ENCODE measurements around the gene LINGO4. TPM values are rescaled to one million over a fixed set of nuclear protein-coding genes. Genes with fewer than 3 reads are reported as not detected.

Gene LINGO4
- total RNA-seq, 1 experiment from 2014 or later: not detected

DNA sequence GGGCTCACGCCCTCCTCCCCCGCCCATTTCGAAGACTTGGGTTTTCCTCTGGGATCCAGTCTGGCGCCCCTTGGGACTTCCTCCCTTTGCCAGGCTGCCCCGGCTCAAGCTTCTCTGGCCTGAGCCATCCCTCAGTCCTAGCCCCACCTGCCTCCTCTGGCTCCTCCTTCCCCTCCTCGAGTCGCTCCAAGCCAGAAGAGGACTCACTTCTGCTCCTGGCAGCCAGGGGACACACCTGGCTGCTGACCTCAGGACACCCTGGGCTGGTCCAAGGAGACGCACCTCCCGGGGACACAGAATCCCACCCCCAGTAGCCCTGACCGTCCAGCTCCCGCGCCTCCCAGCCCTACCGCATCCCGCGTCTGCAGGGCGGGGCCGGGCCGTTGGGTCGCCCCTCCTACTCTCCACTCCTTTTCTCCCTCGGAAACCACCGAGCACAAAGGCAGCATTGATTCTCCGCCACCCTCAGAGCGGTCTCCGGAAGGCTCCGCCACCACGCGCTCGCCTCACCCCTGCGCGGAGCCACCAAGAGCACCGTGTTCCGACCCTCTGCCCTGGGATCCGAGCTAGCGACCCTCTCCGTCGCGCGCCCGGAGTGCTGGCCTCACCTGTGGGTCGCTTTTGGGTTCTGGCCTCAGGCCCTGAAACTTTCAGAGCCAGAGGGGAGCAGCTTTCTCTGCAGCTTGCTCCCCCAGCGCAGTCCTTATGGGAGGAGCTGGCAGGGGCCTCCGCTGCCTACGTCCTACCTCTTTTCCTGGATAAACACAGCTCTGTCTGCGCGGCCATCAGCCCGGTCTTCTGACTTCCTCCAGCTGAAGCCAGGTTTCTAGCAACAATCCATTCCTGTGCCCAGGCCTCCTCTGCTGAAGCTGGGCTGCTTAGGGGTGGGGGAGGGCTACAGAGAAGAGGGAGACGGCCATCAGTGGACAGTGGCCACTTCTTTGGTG, 34.5 kb upstream of the LINGO4 start, which contains the start of gene C2CD4D:
TSS of gene C2CD4D (minus strand) at position 364 of the 947 bp plus-strand sequence. CDS start 831 bp downstream, outside the sequence.
- Histone ChIP-seq H3K27me3 (replicated peaks) (no peaks in the 10 kb centered on the region), H3K36me3 (no peaks in the 10 kb centered on the region), H3K4me1 (replicated peaks) (peaks cover 27% of the 10 kb centered on the region), H3K27ac (peak within 1 kb of the TSS; percentile 57), H3K4me3 (peak within 1 kb of the TSS; percentile 37), H3K9me3 (replicated peaks) (no peaks in the 10 kb centered on the region)
- peak; percentile 51 to 67 for DNase-seq (ENCODE audit: low read depth in 1 of 2, low spot score in 2 of 2)

DNA sequence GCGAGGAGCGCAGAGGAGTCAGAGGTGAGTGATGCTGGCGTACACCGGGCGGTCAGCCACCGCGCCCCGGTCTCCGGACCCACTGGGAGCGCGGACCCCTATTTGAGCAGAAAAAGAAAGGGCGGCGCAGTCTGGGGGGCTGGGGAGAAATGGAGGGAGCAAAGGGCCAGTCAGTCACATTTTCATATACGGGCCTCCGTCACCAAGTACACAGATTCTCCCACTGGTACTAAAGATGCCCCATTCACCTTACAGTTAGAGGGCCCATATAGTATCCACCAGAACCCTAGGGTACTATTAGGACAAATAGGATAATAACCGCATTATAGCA, 33.8 kb upstream of the LINGO4 start:
- H3K9me3 ChIP-seq (replicated peaks): no peaks in the 10 kb centered on the region
- H3K36me3 ChIP-seq: no peaks in the 10 kb centered on the region
- DNase-seq (ENCODE audit: low read depth in 1 of 2, low spot score in 2 of 2): no peak
- H3K27me3 ChIP-seq (replicated peaks): no peaks in the 10 kb centered on the region
- no peak overlapping the region for H3K27ac ChIP-seq
- peaks cover 27% of the 10 kb centered on the region for H3K4me1 ChIP-seq (replicated peaks)
- H3K4me3 ChIP-seq: no peak overlapping the region

DNA sequence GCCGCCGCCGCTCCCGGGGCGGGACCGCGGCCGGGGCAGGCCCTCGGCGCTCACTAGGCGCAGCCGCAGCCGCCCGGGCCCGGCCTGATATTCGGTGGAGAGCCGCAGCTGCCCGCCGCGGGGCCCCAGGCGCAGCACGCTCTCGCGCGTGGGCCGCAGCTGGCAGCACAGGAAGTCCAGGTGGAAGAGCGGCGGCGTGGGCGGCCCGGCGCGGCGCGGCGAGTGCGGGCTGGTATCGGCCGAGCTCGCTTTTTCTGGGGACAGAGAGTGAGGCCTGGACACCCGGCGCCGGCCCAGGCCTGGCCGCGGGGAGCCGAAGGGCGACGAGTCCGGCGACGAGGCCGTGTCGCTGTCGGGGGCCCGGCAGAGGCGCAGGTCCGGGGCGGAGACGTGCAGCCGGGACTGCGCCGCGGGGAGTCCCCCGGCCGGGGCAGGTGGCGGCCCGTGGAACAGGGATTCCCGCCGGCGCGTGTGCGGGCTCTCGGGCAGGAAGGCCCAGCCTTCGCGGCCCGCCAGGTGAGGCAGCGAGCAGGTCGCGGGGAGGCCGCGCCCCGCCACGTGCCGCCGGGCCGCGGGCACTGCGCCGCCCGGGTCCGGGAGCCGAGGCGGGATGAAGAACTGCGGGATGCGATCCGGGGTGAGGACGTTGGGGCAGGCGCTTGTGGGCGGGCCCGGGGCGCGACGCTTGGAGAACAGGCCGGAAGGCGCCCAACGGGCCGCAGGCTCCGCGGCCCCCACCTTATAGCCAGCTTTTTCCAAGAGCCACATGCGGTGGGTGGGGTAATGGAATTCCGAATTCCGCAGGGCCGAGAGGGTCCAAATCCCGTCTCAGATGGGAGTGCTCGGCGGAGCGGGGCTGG, 33.2 kb upstream of the LINGO4 start:
- Histone ChIP-seq H3K27ac (no peak overlapping the region), H3K9me3 (replicated peaks) (no peaks in the 10 kb centered on the region), H3K4me1 (replicated peaks) (peaks cover 27% of the 10 kb centered on the region), H3K4me3 (no peak overlapping the region), H3K36me3 (no peaks in the 10 kb centered on the region), H3K27me3 (replicated peaks) (no peaks in the 10 kb centered on the region)
- no peak for DNase-seq (ENCODE audit: low read depth in 1 of 2, low spot score in 2 of 2)

DNA sequence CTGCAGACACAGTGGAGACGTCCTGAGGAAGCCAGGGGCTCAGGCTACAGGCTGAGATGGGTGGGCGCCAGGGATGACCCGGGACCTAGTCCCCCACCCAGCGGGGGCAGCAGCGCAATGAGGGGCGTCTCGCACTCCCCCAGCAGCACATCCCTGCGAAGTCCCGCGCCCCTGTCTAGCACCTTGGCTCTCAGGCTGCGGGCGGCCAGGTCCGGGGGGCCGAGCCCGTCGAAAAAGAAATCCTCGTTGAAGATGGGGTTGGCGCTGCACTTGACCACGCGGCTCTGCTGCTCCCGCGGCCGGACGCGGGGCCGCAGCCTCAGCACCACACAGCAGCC, 32.6 kb upstream of the LINGO4 start:
- Histone ChIP-seq H3K4me1 (replicated peaks) (peaks cover 27% of the 10 kb centered on the region), H3K36me3 (no peaks in the 10 kb centered on the region), H3K27me3 (replicated peaks) (no peaks in the 10 kb centered on the region), H3K9me3 (replicated peaks) (no peaks in the 10 kb centered on the region), H3K27ac (no peak overlapping the region), H3K4me3 (no peak overlapping the region)
- no peak for DNase-seq (ENCODE audit: low read depth in 1 of 2, low spot score in 2 of 2)

DNA sequence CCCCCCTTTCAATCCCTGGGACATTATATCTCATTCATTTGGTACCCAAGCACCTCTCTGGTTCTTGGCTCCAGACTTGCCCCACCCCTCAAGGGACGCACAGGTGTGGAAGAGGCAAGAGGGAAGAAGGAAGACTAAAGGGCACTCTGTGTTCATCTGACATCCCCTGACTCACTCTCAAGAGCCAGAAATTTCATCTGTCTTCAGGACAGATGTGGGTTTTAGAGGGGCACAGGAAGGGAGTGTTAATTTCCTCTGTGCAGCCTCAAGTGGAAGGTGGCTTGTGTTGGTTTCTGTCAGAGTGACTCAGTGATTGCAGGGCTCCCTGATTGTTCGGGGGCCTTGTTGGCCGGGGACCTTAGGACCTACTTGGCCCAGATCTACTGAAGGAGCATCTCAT, 32.0 kb upstream of the LINGO4 start:
- no peaks in the 10 kb centered on the region for H3K36me3 ChIP-seq
- peaks cover 27% of the 10 kb centered on the region for H3K4me1 ChIP-seq (replicated peaks)
- H3K9me3 ChIP-seq (replicated peaks): no peaks in the 10 kb centered on the region
- H3K4me3 ChIP-seq: no peak overlapping the region
- no peak overlapping the region for H3K27ac ChIP-seq
- no peak for DNase-seq (ENCODE audit: low read depth in 1 of 2, low spot score in 2 of 2)
- H3K27me3 ChIP-seq (replicated peaks): no peaks in the 10 kb centered on the region

DNA sequence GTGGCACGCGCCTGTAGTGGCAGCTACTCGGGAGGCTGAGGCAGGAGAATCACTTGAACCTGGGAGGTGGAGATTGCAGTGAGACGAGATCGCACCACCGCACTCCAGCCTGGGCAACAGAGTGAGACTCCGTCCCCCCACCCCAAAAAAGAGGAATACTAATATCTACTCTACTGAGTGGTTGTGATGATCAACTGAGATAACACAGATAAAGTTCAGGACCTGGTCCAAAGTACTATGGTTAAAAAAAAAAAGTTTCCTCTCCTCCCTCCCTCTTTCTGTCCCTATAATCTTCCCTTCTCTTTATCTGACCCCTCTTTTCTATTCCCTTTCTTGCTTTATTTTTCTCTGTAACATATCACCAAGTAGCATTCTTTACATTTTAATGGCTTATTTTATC, 30.4 kb upstream of the LINGO4 start:
- no peaks in the 10 kb centered on the region for H3K27me3 ChIP-seq (replicated peaks)
- H3K9me3 ChIP-seq (replicated peaks): no peaks in the 10 kb centered on the region
- H3K27ac ChIP-seq: no peak overlapping the region
- H3K4me3 ChIP-seq: no peak overlapping the region
- no peaks in the 10 kb centered on the region for H3K36me3 ChIP-seq
- no peak for DNase-seq (ENCODE audit: low read depth in 1 of 2, low spot score in 2 of 2)
- H3K4me1 ChIP-seq (replicated peaks): peaks cover 14% of the 10 kb centered on the region

DNA sequence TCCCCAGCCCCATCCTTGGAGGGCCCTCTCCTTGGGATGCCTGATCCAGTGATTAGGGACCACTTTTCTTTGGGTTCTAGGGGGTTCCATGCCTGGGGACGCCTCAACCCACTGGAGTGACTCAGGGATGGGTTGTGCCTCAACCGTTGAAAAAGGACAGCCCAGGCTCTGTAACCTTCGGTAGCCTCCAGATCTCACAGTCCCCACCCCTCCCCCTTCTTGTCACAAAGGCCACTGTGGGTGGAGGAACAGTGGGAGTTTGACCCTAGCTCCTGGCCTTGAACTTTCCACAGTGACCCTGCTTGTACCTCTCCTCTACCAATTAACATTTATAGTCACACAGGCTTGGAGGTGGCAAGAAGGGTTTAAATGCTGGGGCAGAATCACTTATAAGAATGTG, 29.0 kb upstream of the LINGO4 start:
- Histone ChIP-seq H3K9me3 (replicated peaks) (no peaks in the 10 kb centered on the region), H3K4me1 (replicated peaks) (peaks cover under 1% of the 10 kb centered on the region), H3K36me3 (no peaks in the 10 kb centered on the region), H3K27ac (no peak overlapping the region), H3K4me3 (no peak overlapping the region), H3K27me3 (replicated peaks) (no peaks in the 10 kb centered on the region)
- DNase-seq (ENCODE audit: low read depth in 1 of 2, low spot score in 2 of 2): no peak

DNA sequence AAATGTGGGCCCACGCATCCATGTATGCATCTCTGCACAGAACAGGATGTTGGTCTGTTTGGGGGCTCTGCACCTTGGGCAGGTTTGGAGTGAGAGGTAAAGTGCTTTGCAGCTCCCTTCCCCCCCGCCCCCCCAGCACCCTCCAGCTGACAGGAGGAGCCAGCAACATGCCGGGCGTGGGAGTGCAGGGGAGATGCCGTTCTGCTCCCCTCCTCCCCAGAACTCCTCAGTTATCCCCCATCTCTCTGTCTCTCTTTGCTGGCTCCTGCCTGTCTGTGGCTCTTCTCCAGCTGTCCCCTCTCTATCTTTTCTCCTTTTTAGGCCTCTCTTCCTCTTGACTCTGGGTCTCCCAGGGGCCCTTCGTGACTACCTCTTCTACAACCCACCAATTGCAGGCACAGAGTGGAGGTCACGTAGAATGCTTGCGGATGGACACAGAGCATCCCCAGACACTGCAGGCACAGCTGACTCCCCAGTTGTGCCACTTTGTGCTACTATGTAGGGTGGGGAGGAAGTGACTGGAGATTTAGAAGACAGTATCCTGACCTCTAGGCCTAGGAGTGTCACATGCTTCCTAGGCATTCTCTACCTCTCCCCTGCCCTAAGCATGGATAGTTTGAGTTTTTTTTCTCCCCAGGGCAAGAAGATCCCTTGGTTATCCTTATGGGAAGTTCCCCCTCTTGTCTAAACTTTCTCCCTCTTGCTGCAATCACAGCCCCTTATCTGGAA, 28.1 kb upstream of the LINGO4 start:
- Histone ChIP-seq H3K27me3 (replicated peaks) (no peaks in the 10 kb centered on the region), H3K36me3 (no peaks in the 10 kb centered on the region), H3K4me3 (no peak overlapping the region), H3K27ac (no peak overlapping the region), H3K9me3 (replicated peaks) (no peaks in the 10 kb centered on the region), H3K4me1 (replicated peaks) (no peaks in the 10 kb centered on the region)
- no peak for DNase-seq (ENCODE audit: low read depth in 1 of 2, low spot score in 2 of 2)

DNA sequence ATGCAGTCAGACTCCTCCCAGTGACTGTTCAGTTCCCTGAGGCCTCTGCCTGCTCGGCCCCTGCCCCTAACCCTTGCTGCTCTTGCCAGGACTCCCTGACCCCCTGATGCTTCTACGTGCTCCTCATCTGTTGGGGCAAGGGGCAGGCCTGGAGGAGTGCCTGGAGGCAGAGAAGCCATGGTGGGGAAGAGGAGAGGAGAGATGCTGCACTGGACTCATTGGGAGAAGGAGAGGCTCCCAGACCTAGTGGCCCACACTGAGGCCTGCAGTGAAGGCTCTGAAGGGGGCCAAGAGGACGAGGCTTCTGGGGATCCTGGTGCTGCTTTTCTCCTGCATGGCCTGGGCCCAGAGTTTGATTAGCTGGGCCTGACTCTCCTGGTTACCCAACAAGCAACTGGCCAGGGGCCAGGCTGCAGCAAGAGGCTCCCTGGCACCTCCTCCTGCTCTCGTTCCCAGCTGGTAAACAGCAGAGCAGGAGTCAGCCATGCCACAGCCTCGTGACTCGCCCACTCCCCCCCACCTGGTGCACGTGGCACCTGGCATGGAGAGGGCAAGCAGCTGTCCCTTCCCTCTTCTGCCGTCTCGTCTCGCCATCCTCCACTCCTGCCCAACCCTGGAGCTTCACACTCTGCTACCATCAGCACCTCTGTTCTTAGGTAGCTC, 27.2 kb upstream of the LINGO4 start:
- no peaks in the 10 kb centered on the region for H3K27me3 ChIP-seq (replicated peaks)
- H3K27ac ChIP-seq: no peak overlapping the region
- H3K36me3 ChIP-seq: no peaks in the 10 kb centered on the region
- no peaks in the 10 kb centered on the region for H3K9me3 ChIP-seq (replicated peaks)
- no peaks in the 10 kb centered on the region for H3K4me1 ChIP-seq (replicated peaks)
- no peak overlapping the region for H3K4me3 ChIP-seq
- no peak for DNase-seq (ENCODE audit: low read depth in 1 of 2, low spot score in 2 of 2)

DNA sequence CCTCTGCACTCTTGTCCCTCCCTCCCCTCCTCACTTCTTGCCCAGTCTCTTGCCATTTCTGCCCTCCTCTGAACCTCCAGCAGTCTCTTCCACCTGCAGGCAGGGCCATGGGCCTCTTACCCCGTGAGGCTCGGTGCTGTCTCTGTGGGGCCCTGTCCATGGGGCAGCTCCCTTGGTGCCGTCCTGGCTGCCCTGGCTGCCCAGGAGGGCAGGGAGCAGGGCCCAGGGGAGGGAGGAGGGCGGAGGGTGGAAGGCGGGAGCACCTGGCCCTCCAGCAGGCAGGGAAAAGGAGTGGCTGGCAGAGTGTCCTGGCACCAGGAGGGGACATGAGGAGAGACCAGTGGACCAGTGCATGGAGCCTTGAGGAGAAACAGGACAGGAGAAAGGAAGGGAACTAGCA, 26.4 kb upstream of the LINGO4 start, which contains the start of gene RORC:
TSS of gene RORC (minus strand) at position 198 of the 400 bp plus-strand sequence. CDS start at position 160, 38 bp downstream.
- Histone ChIP-seq H3K4me3 (no peak within 1 kb of the TSS), H3K27ac (no peak within 1 kb of the TSS), H3K9me3 (replicated peaks) (no peaks in the 10 kb centered on the region), H3K27me3 (replicated peaks) (no peaks in the 10 kb centered on the region), H3K36me3 (no peaks in the 10 kb centered on the region), H3K4me1 (replicated peaks) (no peaks in the 10 kb centered on the region)
- DNase-seq (ENCODE audit: low read depth in 1 of 2, low spot score in 2 of 2): no peak

DNA sequence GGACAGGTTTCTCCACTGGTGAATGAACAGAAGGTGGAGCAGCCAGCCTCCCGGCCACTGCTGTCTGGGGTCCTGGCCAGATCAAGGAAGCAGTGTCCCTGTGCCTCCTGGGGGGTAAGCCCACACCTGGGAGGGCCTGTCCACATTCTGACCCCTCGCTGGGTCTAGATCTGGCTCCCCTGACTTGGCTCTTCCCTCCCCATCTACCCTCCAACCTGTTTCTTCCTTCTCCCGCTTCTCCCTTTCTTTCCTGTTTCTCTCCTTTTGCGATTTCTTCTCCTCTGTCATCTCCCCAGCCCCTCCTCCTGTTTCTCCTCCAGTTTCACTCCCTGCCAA, 26.0 kb upstream of the LINGO4 start:
- DNase-seq (ENCODE audit: low read depth in 1 of 2, low spot score in 2 of 2): no peak
- H3K4me3 ChIP-seq: no peak overlapping the region
- no peaks in the 10 kb centered on the region for H3K9me3 ChIP-seq (replicated peaks)
- H3K27ac ChIP-seq: no peak overlapping the region
- no peaks in the 10 kb centered on the region for H3K27me3 ChIP-seq (replicated peaks)
- H3K4me1 ChIP-seq (replicated peaks): no peaks in the 10 kb centered on the region
- H3K36me3 ChIP-seq: no peaks in the 10 kb centered on the region

DNA sequence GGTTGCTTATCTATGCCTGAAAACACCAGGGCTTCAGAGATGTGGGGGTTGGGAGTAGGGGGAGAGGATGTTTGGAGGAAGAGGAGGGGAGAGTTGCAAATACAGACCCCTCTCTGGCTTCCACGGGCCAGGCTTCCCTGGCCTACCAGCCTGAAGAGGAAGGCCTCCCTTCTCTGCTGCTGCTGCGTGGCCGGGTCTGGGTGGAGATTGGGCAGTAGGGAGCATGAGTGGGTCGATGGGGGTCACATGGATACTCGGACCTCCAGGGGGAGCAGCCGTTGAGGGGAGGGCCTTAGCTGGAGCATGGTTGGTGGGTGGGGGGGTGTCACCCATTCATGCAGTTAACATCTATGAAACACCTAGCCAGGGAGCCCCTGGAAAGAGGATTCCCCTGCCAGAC, 24.8 kb upstream of the LINGO4 start:
- Histone ChIP-seq H3K27me3 (replicated peaks) (no peaks in the 10 kb centered on the region), H3K4me3 (no peak overlapping the region), H3K36me3 (no peaks in the 10 kb centered on the region), H3K4me1 (replicated peaks) (no peaks in the 10 kb centered on the region), H3K27ac (no peak overlapping the region), H3K9me3 (replicated peaks) (no peaks in the 10 kb centered on the region)
- DNase-seq (ENCODE audit: low read depth in 1 of 2, low spot score in 2 of 2): no peak

DNA sequence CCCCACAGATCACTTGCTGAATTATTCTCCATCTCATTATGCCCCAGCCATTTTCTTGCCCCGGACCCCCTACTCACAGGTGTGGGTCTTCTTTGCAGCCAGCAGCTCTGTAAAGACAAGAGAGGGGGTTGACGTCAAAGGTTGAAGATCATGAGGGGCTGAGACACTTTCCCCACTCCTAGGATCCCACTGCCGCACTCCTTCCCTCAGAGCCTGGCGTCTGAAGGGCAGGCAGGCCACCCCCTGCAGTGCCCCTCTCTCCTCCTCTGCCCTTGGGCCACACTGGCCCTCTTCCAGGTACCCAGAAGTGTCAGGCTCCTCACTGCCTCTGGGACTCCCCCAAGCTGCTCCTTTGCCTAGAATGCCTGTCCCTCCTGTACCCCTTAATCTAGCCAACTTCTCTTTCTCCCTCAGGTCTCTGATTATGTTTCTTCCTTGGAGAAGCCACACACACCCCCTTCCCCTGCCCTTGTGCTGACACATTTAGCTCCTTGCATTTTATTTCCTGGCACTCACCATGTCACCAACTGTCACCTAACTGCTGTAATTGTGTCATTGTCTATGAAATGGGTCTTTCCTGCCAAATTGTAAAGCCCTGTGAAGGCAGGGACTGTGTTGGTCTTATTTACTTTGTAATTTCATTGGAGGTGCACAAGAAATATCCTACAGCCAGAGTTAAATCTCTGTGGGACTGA, 24.3 kb upstream of the LINGO4 start:
- H3K27me3 ChIP-seq (replicated peaks): no peaks in the 10 kb centered on the region
- no peaks in the 10 kb centered on the region for H3K36me3 ChIP-seq
- no peaks in the 10 kb centered on the region for H3K9me3 ChIP-seq (replicated peaks)
- H3K4me1 ChIP-seq (replicated peaks): no peaks in the 10 kb centered on the region
- H3K4me3 ChIP-seq: no peak overlapping the region
- no peak for DNase-seq (ENCODE audit: low read depth in 1 of 2, low spot score in 2 of 2)
- no peak overlapping the region for H3K27ac ChIP-seq
